PC-3 (cell line): Measurements from ENCODE around the gene FAM237A.

Experiments used
- EZH2 ChIP-seq: fragments of 300-600 bp; sonication (generic); IDR thresholded peaks from one replicate; pipeline ENCODE4 v1.6.1; 2017; ENCODE audit warnings: antibody characterized with exemption, mild to moderate bottlenecking, low read length; ENCODE audit not compliant: unreplicated experiment
- EZH2phosphoT487 ChIP-seq: fragments of 300-600 bp; sonication (generic); IDR thresholded peaks from 2 replicates; pipeline ENCODE4 v1.6.1; 2018; ENCODE audit warnings: mild to moderate bottlenecking, antibody characterized with exemption, low read length, borderline replicate concordance
- TF ChIP-seq, protein P1 (sequence below): fragments of 300-600 bp; sonication (generic); conservative IDR thresholded peaks from 2 replicates; pipeline ENCODE4 v1.5.1; 2017; ENCODE audit warnings: antibody characterized with exemption, low read depth, mild to moderate bottlenecking, low read length

- TF ChIP-seq, protein P1, sequence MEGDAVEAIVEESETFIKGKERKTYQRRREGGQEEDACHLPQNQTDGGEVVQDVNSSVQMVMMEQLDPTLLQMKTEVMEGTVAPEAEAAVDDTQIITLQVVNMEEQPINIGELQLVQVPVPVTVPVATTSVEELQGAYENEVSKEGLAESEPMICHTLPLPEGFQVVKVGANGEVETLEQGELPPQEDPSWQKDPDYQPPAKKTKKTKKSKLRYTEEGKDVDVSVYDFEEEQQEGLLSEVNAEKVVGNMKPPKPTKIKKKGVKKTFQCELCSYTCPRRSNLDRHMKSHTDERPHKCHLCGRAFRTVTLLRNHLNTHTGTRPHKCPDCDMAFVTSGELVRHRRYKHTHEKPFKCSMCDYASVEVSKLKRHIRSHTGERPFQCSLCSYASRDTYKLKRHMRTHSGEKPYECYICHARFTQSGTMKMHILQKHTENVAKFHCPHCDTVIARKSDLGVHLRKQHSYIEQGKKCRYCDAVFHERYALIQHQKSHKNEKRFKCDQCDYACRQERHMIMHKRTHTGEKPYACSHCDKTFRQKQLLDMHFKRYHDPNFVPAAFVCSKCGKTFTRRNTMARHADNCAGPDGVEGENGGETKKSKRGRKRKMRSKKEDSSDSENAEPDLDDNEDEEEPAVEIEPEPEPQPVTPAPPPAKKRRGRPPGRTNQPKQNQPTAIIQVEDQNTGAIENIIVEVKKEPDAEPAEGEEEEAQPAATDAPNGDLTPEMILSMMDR: no peak
- TF ChIP-seq EZH2phosphoT487: no peak
- no peak for TF ChIP-seq EZH2
Observed at GRCh38 chr2:206635015-206635414, 7.3 kb upstream of the FAM237A start.
